Fibroblast of the conjunctiva (primary cell): ENCODE data around the gene HELZ.
"Not testable (repeated sequence)": the region's sequence is repeated elsewhere in the genome, so short reads cannot be mapped to it uniquely, and the experiment has no call there.

Experiments used
- DNase-seq: peaks from one replicate; pipeline ENCODE4 v3.0.0-alpha.2; 2010; ENCODE audit warnings: low read depth

The HELZ gene

GRCh38 chr17:67245073-67245693 is at the start of gene HELZ:
HELZ (minus strand) TSS chr17:67245196; CDS start chr17:67218804, 26,392 bp downstream.
- DNase-seq, result peak; percentile 71

GRCh38 chr17:67293251-67294203 is 48.5 kb upstream of the HELZ start:
- DNase-seq, result peak; percentile 24

- DNase-seq, result no peak
Measured at GRCh38 chr17:67290711-67291291, 45.8 kb upstream of the HELZ start.

GRCh38 chr17:67290244-67290643 is 45.2 kb upstream of the HELZ start:
- no peak for DNase-seq

- peak; percentile 79 for DNase-seq
Measured at GRCh38 chr17:67289181-67289876, 44.3 kb upstream of the HELZ start.

- not testable (repeated sequence) for DNase-seq
Measured at GRCh38 chr17:67286826-67287225, 41.8 kb upstream of the HELZ start.

GRCh38 chr17:67285360-67285759 is 40.4 kb upstream of the HELZ start:
- DNase-seq, result no peak

- DNase-seq, result no peak
Measured at GRCh38 chr17:67283731-67284516, 38.9 kb upstream of the HELZ start.

- DNase-seq, result no peak
Measured at GRCh38 chr17:67281743-67282142, 36.7 kb upstream of the HELZ start.

- DNase-seq, result no peak
Measured at GRCh38 chr17:67281053-67281452, 36.1 kb upstream of the HELZ start.

- peak; percentile 21 for DNase-seq
Measured at GRCh38 chr17:67280279-67280678, 35.3 kb upstream of the HELZ start.

GRCh38 chr17:67279115-67279514 is 34.1 kb upstream of the HELZ start:
- no peak for DNase-seq

GRCh38 chr17:67278363-67278762 is 33.4 kb upstream of the HELZ start:
- DNase-seq, result no peak

- no peak for DNase-seq
Measured at GRCh38 chr17:67276075-67276474, 31.1 kb upstream of the HELZ start.

GRCh38 chr17:67274466-67274865 is 29.5 kb upstream of the HELZ start:
- DNase-seq, result no peak

- no peak for DNase-seq
Measured at GRCh38 chr17:67273900-67274299, 28.9 kb upstream of the HELZ start.

GRCh38 chr17:67272312-67273047 is 27.5 kb upstream of the HELZ start:
- no peak for DNase-seq

GRCh38 chr17:67271187-67271586 is 26.2 kb upstream of the HELZ start:
- not testable (repeated sequence) for DNase-seq

- DNase-seq, result no peak
Measured at GRCh38 chr17:67270416-67270815, 25.4 kb upstream of the HELZ start.

- no peak for DNase-seq
Measured at GRCh38 chr17:67266496-67266895, 21.5 kb upstream of the HELZ start.
